GM12873 (cell line): ENCODE results near the gene CHMP5.

ENCODE experiments used
- TF ChIP-seq, protein P1 (sequence below): IDR thresholded peaks from 2 replicates; pipeline ENCODE4 v1.5.1; 2012; ENCODE audit warnings: low read depth, mild to moderate bottlenecking, moderate library complexity, low read length, control low read depth; ENCODE audit not compliant: insufficient read depth; ENCODE audit errors: missing control alignments

CHMP5 gene

DNA sequence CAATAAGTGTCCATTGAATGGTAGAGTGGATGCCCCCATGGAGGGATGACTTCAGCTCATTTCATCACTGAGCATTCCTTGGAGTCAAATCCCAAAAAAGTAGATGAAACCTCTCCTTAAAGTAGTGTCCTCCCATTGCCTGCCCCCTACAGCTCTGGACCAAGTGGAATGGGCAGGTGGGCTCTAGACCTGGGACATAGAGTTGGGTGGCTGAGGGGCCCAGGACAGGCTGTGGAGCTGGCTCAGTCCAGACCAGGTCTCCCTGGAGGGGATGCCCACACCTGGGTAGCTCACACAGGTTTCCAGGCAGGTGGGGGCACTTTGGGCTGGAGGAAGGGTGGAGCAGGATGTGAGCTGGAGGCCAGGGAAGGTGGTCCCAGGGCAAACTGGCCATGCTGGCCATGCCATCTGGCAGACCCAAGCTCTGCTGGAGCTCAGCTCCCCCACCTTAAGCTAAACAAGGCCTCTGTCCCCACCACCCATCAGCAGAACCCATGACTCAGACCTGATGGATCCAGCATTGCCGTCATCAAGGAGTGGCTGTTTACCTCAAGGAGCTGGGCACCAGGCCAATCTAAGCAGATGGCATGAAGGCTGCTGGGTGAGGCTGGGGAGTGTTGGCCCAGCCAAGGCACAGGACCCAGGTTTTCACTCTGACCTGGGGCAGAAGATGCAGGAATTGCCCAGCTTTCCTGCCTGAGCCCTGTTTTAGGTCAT lies 31.1 kb upstream of the CHMP5 start:
- TF ChIP-seq, protein P1, sequence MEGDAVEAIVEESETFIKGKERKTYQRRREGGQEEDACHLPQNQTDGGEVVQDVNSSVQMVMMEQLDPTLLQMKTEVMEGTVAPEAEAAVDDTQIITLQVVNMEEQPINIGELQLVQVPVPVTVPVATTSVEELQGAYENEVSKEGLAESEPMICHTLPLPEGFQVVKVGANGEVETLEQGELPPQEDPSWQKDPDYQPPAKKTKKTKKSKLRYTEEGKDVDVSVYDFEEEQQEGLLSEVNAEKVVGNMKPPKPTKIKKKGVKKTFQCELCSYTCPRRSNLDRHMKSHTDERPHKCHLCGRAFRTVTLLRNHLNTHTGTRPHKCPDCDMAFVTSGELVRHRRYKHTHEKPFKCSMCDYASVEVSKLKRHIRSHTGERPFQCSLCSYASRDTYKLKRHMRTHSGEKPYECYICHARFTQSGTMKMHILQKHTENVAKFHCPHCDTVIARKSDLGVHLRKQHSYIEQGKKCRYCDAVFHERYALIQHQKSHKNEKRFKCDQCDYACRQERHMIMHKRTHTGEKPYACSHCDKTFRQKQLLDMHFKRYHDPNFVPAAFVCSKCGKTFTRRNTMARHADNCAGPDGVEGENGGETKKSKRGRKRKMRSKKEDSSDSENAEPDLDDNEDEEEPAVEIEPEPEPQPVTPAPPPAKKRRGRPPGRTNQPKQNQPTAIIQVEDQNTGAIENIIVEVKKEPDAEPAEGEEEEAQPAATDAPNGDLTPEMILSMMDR: no peak

DNA sequence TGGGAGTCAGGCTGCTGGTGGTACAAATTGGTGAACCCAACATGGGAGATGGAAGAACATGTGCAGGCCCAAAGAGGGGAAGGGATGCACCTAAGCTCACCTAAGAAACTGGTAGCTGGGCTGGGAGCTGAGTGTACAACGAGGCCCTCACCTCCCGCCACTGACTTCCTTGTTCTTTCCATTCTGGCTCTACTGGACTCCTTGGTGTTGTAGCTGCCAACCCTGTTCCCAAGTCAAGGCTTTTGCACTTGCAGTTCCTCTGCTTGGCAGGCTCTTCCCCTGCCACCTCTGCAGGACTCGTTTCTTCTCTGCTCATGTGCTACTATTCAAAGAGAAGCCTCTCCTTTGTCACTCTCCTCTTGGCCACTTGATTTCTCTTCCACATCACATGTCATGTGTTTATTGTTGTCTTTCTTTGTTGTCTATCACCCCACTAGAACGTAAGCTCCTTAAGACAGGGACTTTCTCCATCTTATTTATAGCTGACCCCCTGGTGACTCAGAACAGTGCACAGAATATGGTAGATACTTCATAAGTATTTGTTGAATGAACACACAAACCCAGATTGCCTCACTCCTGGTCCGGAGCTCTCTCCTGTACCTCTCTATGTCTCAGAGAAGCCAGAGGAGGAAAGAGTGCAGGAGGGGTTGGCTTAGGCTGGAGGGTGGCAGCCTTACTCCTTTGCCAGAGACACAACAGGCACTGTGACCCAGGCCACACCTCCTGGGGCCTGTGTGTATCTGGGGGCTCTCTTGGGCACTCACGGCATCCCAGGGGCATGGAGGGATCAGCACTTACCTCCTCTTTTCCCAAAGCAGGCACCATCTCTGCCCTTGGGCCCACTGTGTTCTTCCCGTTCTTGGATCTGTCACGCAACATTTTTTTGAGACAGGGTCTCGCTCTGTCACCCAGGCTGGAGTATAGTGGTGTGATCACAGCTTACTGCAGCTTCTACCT lies 30.1 kb upstream of the CHMP5 start:
- TF ChIP-seq, protein P1: no peak

DNA sequence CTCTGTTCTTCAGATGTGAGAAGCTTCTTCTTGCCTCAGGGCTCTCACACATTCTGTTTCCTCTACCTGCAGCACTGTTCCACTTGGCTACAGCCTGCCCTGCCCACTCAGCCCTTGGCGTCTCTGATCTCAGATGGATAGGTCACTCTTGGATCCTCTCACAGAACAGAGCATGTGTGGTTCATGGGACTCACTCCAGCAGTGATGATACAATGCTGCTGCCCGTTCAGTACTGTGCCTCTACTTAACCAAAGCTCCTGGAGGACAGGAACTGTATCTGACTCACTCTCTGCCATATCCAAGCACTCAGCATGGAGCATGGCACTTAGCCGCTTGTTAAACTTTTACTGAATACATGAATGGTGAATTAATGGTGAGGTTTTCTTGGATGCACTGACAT lies 28.3 kb upstream of the CHMP5 start:
- TF ChIP-seq, protein P1: no peak

DNA sequence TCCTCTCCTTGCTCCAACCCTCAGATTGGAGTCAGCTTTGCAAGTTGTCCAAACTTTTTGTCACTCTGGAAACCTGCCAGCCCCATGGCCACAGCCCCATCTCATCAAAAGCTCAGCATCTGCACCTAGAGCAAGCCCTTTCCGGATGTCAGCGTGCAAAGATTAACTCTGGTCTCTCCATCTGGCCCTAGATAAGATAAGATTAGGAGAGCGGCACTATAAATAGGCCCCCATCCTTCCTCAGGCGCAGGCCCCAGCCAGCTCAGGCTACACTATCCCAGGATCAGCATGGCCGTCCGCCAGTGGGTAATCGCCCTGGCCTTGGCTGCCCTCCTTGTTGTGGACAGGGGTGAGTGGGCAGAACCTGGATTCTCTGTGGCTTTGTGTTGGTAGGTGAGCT lies 24.9 kb upstream of the CHMP5 start, which contains the start of gene SPINK4:
TSS of gene SPINK4 (plus strand) at position 247 of the 400 bp plus-strand sequence. CDS start at position 289, 42 bp downstream.
- TF ChIP-seq, protein P1: no peak

DNA sequence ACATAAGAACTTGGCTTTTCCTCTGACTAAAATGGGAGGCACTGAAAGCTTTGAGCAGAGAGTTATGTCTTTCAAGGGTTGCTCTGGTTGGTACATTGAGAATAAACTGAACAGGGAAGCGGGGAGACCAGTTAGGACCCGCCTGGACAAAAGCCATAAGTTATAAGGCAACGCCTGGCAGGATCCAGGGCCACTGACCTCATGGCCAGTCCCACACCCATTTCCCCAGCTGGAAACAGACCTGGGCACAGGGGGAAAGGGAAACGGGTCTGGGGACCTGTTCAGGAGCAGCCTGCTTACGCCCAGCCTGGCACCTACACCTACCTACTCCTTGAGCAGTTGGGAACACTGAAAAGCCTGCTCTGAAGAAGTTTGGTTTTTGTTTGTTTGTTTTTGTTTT lies 23.6 kb upstream of the CHMP5 start:
- TF ChIP-seq, protein P1: no peak

DNA sequence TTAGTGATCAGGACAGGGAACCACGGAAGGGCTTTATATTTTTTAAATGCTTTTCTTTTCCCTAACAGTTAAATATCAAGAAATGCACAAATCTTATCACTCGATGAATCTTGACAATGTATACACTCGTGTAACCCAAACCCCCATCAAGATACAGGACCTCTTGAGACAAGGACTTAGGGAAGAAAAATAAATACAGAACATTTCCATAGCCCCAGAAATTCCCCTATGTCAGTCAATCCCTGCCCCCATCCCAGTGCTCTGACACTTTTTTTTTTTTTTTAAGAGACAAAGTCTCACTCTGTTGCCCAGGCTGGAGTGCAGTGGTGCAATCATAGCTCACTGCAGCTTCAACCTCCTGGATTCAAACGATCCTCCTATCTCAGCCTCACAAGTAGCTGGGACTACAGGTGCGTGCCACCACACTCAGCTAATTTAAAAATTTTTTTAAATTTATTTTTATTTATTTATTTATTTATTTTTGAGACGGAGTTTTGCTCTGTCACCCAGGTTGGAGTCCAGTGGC lies 22.2 kb upstream of the CHMP5 start:
- TF ChIP-seq, protein P1: no peak
